Ramos (cell line): Measurements from ENCODE around the gene SFT2D2.

Experiments used
- in situ Hi-C: fragments of 300-500 bp; cut with MboI; formaldehyde crosslinking; loops from one replicate; pipeline ENCODE4 v1.14.3; 2022; ENCODE audit warnings: low sequenced_read_pairs; ENCODE audit not compliant: unreplicated experiment

The SFT2D2 gene

GRCh38 chr1:168221275-168221674 lies 4.5 kb upstream of the SFT2D2 start:
- in situ Hi-C loops, result no loop called here

GRCh38 chr1:168223261-168223660 lies 2.5 kb upstream of the SFT2D2 start:
- in situ Hi-C loops, result no loop called here

- in situ Hi-C loops, result no loop called here
Measured at GRCh38 chr1:168223681-168224540, 1.9 kb upstream of the SFT2D2 start.

- in situ Hi-C loops, result no loop called here
Measured at GRCh38 chr1:168224991-168225390, 813 bp upstream of the SFT2D2 start.

DNA sequence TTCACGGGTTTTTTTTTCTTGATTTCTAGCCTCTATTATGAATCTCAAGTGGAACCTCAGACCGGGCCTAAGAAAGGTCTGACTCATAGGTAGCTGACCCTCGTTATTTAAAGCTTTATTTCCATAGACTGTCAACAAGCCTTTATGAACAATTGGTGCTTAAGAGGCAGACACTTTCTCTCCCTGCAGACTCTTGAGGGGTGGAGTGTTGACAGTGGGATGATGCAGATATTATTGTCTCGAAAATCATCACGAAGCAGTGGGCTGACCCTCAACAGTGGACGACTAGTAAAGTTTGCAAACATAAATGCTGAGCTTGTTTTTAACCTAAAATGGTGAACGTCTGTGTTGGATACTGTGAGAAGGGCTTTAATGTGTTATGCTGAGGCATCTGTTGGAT lies 1.8 kb downstream of the SFT2D2 start:
- in situ Hi-C loops, result no loop called here

- in situ Hi-C loops, result no loop called here
Measured at GRCh38 chr1:168229893-168230292, 4.1 kb downstream of the SFT2D2 start.

GRCh38 chr1:168230709-168231108 lies 4.9 kb downstream of the SFT2D2 start:
- in situ Hi-C loops, result no loop called here

DNA sequence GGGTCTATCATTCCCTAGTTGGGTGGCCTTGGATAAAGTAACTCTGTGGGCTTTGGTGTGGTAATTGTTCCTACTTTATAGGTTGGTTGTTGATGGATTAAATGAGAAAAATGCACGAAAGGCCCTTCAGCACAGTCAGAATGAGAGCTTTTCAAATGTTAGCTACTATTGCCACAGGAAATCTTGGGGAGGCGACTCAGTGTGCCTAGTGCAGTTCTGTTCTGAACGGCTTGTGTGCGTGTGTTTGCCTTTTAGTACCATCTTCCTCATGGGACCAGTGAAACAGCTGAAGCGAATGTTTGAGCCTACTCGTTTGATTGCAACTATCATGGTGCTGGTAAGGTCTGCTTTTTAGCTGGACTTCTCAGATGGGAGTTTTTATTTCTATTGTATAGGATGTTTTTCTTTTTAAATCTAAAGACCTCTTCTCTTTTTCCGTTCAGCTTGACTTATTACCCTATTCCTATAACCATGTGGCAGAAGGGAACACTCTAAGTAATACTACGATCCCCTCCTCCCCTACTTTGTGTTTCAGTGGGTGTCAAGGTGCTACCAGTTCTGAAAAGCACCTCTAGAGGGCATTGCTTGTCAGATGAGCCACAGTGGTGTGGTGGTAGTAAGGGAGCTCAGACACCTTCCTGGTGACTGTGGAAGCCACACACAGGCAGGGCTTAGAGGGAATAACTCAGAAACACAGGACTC lies 9.2 kb downstream of the SFT2D2 start:
- in situ Hi-C loops, result no loop called here

- in situ Hi-C loops, result no loop called here
Measured at GRCh38 chr1:168235548-168235885, 9.7 kb downstream of the SFT2D2 start.

GRCh38 chr1:168235937-168236336 lies 10.1 kb downstream of the SFT2D2 start:
- in situ Hi-C loops, result no loop called here

DNA sequence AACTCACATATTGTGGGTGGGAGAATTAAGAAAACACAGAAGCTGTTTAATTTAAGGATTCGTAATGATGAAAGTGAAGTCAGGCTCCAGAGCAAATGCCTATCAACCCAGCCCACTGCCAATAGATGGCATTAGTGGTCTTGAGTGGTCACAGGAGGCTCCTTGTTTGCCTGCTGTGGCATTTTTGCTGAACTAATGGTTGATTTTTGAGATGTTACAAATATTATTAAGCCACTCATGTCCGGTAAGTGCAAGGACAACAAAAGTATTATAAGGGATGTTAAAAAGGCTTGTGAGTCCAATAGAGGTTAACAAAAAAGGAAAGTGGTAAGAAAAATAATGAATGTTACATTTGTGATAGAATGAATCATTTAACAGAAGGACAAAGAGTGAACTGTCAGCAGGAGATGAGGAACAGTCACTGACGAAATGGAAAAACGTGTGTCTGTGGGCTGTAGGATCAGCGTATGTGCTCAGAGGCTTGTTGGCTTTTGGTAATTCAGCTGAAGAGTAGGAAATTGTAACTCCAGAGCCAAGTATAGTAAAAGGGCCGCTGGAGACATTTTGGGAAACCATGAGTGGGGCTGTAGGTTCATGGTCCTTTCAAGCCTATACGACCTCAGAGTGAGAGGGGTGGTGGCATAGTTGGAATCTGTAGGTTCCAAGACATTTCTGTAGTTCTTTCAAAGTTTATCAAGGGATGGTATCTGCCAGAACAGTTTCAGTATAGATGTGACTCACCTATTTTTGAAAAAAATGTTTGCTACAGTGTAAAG lies 11.2 kb downstream of the SFT2D2 start:
- in situ Hi-C loops, result no loop called here

- in situ Hi-C loops, result no loop called here
Measured at GRCh38 chr1:168243198-168243597, 17.4 kb downstream of the SFT2D2 start.

DNA sequence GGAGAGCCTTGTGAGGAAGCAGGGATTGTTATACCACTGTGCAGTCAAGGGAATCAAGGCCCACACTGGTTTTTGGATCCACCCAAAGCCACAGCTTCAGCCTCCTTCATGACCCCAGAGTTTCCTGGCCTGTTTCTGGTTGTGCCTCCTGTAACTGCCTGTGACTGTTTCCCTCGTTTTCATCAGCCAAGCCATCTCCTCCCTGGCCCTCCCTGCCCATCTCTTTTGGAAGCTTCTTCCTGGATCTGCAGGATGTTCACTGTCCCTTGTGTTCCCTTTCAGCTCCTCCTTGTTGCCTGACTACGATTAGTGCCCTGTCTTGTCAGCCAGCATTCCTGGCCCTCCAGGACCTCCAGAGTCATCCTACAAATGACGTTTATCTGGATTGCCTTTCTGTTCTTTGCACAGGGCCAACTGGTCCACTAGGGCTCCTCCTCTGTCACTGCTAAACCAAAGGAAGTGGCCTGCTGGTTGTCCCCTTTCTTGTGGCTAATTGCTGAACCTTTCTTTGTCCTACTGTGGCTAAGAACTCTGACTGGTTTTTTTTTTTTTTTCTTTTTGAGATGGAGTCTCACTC lies 17.9 kb downstream of the SFT2D2 start:
- in situ Hi-C loops, result no loop called here

GRCh38 chr1:168245042-168245441 lies 19.2 kb downstream of the SFT2D2 start:
- in situ Hi-C loops, result no loop called here

- in situ Hi-C loops, result no loop called here
Measured at GRCh38 chr1:168246506-168246905, 20.7 kb downstream of the SFT2D2 start.

GRCh38 chr1:168252204-168252733 lies 26.5 kb downstream of the SFT2D2 start:
- in situ Hi-C loops, result no loop called here

GRCh38 chr1:168256164-168256563 lies 30.4 kb downstream of the SFT2D2 start:
- in situ Hi-C loops, result no loop called here

- in situ Hi-C loops, result no loop called here
Measured at GRCh38 chr1:168257397-168257796, 31.6 kb downstream of the SFT2D2 start.

DNA sequence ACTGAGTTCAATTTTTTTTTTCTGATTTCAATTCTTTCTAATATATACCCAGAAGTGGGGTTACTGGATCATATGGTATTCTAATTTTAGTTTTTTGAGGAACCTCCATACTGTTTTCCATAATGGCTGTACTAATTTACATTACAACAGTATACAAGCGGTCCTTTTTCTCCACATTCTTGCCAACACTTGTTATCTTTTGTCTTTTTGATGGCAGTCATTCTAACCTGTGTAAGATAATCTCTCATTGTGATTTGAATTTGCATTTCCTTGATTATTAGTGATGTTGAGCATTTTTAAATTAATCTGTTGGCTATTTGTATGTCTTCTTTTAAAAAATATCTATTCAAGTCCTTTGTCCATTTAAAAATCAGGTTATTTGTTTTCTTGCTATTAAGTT lies 33.8 kb downstream of the SFT2D2 start:
- in situ Hi-C loops, result no loop called here

DNA sequence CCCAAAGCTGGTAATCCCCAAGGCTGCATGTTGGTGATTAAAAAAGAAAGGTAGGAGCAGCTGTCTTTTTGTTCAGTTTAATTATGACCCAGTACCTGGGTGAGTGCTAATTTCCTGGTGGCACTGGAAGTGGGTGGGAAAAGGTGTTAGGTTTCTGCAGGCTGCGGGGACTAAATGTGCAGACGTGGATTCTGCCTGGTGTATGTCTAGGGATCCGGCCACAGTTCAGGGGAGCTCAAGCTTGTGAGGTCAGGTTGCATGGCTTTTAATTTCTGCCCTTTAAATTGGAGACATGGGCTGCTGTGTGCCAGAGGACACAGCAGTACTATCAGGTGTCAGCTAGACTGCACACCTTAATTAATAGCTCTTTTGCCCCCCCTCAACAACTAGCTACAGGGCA lies 34.6 kb downstream of the SFT2D2 start:
- in situ Hi-C loops, result no loop called here
